ENCODE results near the gene PTCRA. TPM values are rescaled to one million over a fixed set of nuclear protein-coding genes. Genes with fewer than 3 reads are reported as not detected.

Gene PTCRA
- total and polyA plus RNA-seq, 3 donors from 2014 or later = 0.56 TPM; not detected in 2

- H3K27me3 ChIP-seq = no peaks in the 10 kb centered on the region
- intact Hi-C loops (cut with DNase I; ENCODE audit: low total_unique reads) = no loop called here
- no peaks in the 10 kb centered on the region for H3K36me3 ChIP-seq (ENCODE audit: low read depth, missing control alignments)
- TF ChIP-seq CTCF (IDR thresholded peaks at IDR 0.05) = no peak
- no peak for TF ChIP-seq POLR2A (IDR thresholded peaks at IDR 0.05)
- no peaks in the 10 kb centered on the region for H3K9me3 ChIP-seq
- peaks cover 23% of the 10 kb centered on the region for H3K4me1 ChIP-seq
- WGBS, 2 donors = 0 to 1% methylated on average over 26 to 62 of the region's 63 CpGs
- peak; percentile 96 for DNase-seq
- peak within 1 kb of the TSS; percentile 82 to 87 for H3K27ac ChIP-seq
- H3K4me3 ChIP-seq = peak within 1 kb of the TSS; percentile 81 to 91
Measured at GRCh38 chr6:42928986-42929820, 13.3 kb downstream of the PTCRA start, which contains the start of gene CNPY3. TSS of gene CNPY3 (plus strand) at chr6:42929480. CDS start at chr6:42929571, 91 bp downstream.

GRCh38 chr6:42929821-42930360 is 14.0 kb downstream of the PTCRA start:
- Histone ChIP-seq H3K36me3 (ENCODE audit: low read depth, missing control alignments) (no peaks in the 10 kb centered on the region), H3K9me3 (no peaks in the 10 kb centered on the region), H3K27me3 (no peaks in the 10 kb centered on the region), H3K4me3 (peak overlapping the region; percentile 81 to 91), H3K27ac (peak overlapping the region; percentile 82 to 87), H3K4me1 (peaks cover 23% of the 10 kb centered on the region)
- intact Hi-C loops (cut with DNase I; ENCODE audit: low total_unique reads) = no loop called here
- 0 to 1% methylated on average over 15 to 16 of the region's 16 CpGs for WGBS, 2 donors
- TF ChIP-seq POLR2A (IDR thresholded peaks at IDR 0.05) = no peak
- TF ChIP-seq CTCF (IDR thresholded peaks at IDR 0.05) = no peak
- DNase-seq = no peak

- H3K4me1 ChIP-seq = peaks cover 23% of the 10 kb centered on the region
- no peak overlapping the region for H3K27ac ChIP-seq
- H3K4me3 ChIP-seq = no peak overlapping the region
- no peaks in the 10 kb centered on the region for H3K36me3 ChIP-seq (ENCODE audit: low read depth, missing control alignments)
- intact Hi-C loops (cut with DNase I; ENCODE audit: low total_unique reads) = no loop called here
- no peaks in the 10 kb centered on the region for H3K9me3 ChIP-seq
- 81 to 93% methylated on average over 3 of the region's 3 CpGs for WGBS, 2 donors
- TF ChIP-seq CTCF (IDR thresholded peaks at IDR 0.05) (no peak), POLR2A (IDR thresholded peaks at IDR 0.05) (no peak)
- no peaks in the 10 kb centered on the region for H3K27me3 ChIP-seq
- no peak for DNase-seq
Measured at GRCh38 chr6:42932412-42932811, 16.6 kb downstream of the PTCRA start.

GRCh38 chr6:42933205-42933604 is 17.4 kb downstream of the PTCRA start:
- Histone ChIP-seq H3K36me3 (ENCODE audit: low read depth, missing control alignments) (no peaks in the 10 kb centered on the region), H3K9me3 (no peaks in the 10 kb centered on the region), H3K27ac (no peak overlapping the region), H3K4me3 (no peak overlapping the region), H3K27me3 (no peaks in the 10 kb centered on the region), H3K4me1 (peaks cover 23% of the 10 kb centered on the region)
- WGBS, 2 donors = 61 to 71% methylated on average over 3 of the region's 3 CpGs
- intact Hi-C loops (cut with DNase I; ENCODE audit: low total_unique reads) = no loop called here
- TF ChIP-seq POLR2A (IDR thresholded peaks at IDR 0.05) (no peak), CTCF (IDR thresholded peaks at IDR 0.05) (no peak)
- no peak for DNase-seq
